Panc1 (cell line): ENCODE data around the gene GJD4.

Experiments used
- CTCF ChIP-seq: fragments of 450-650 bp; IDR thresholded peaks from 2 replicates; pipeline ENCODE4 v1.5.1; 2017; ENCODE audit warnings: mild to moderate bottlenecking
- POLR2AphosphoS5 ChIP-seq: IDR thresholded peaks from 2 replicates; pipeline ENCODE4 v1.6.1; 2012; ENCODE audit warnings: mild to moderate bottlenecking, low read depth, low read length, moderate library complexity
- SIN3A ChIP-seq: IDR thresholded peaks from 2 replicates; pipeline ENCODE4 v1.6.1; 2012; ENCODE audit warnings: low read depth, mild to moderate bottlenecking, low read length, moderate library complexity, borderline replicate concordance; ENCODE audit not compliant: insufficient read depth
- TCF7L2 ChIP-seq: IDR thresholded peaks from 2 replicates; pipeline ENCODE4 v1.6.1; 2011; ENCODE audit warnings: mild to moderate bottlenecking, low read depth, low read length, inconsistent platforms

DNA sequence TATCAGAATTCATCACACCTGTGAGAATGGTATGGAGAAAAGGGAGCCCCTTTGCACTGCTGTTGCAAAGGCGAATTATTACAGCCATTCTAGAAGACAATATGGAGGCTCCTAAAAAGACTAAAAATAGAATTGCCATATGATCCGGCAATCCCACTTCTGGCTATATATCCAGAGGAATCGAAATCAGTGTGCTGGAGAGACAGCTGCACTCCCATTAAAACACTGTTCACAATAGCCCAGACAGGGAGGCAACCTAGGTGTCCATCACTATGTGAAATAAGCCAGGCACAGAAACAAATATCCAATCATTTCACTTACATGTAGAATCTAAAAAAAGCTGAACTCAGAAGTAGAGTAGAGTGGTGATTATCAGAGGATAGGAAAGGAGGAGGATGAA lies 26.0 kb upstream of the GJD4 start:
- no peak for TF ChIP-seq POLR2AphosphoS5
- TF ChIP-seq CTCF: no peak
- no peak for TF ChIP-seq TCF7L2
- no peak for TF ChIP-seq SIN3A
